ENCODE measurements around the gene ZNF480.
"Not testable (repeated sequence)": the region's sequence is repeated elsewhere in the genome, so short reads cannot be mapped to it uniquely, and the experiment has no call there.

The ZNF480 gene

GRCh38 chr19:52296773-52297600 lies at the start of gene ZNF480:
Gene ZNF480 (plus strand): TSS chr19:52297169. CDS start chr19:52300413, 3,244 bp downstream.
- peak; percentile 85 to 94 (median 90) for DNase-seq

- peak; percentile 37 to 71 (median 42) for DNase-seq
Measured at GRCh38 chr19:52248241-52248640, 48.7 kb upstream of the ZNF480 start.

GRCh38 chr19:52258426-52258825 lies 38.5 kb upstream of the ZNF480 start:
- DNase-seq: no peak

GRCh38 chr19:52265556-52265955 lies 31.4 kb upstream of the ZNF480 start:
- DNase-seq: not testable (repeated sequence)

GRCh38 chr19:52269338-52270261 lies 27.4 kb upstream of the ZNF480 start, which contains the start of gene ZNF766:
Gene ZNF766 (plus strand): TSS chr19:52269587. CDS start chr19:52269614, 27 bp downstream.
- DNase-seq: peak; percentile 92 to 97 (median 95)

- DNase-seq: peak in 1 of 3 experiments; percentile 36
Measured at GRCh38 chr19:52270266-52270885, 26.6 kb upstream of the ZNF480 start.

- no peak for DNase-seq
Measured at GRCh38 chr19:52273301-52273700, 23.7 kb upstream of the ZNF480 start.

GRCh38 chr19:52274191-52274590 lies 22.8 kb upstream of the ZNF480 start:
- no peak for DNase-seq

- DNase-seq: no peak
Measured at GRCh38 chr19:52275988-52276387, 21.0 kb upstream of the ZNF480 start.

GRCh38 chr19:52277471-52277870 lies 19.5 kb upstream of the ZNF480 start:
- no peak for DNase-seq

GRCh38 chr19:52286256-52286655 lies 10.7 kb upstream of the ZNF480 start:
- DNase-seq: no peak

- DNase-seq: no peak
Measured at GRCh38 chr19:52291781-52292180, 5.2 kb upstream of the ZNF480 start.

GRCh38 chr19:52292946-52293345 lies 4.0 kb upstream of the ZNF480 start:
- DNase-seq: not testable (repeated sequence)

- no peak for DNase-seq
Measured at GRCh38 chr19:52296400-52296772, 583 bp upstream of the ZNF480 start.

GRCh38 chr19:52297601-52298364 lies 814 bp downstream of the ZNF480 start:
- peak in 1 of 3 experiments; percentile 23 for DNase-seq

GRCh38 chr19:52307275-52307674 lies 10.3 kb downstream of the ZNF480 start:
- peak; percentile 14 to 49 (median 24) for DNase-seq

- no peak for DNase-seq
Measured at GRCh38 chr19:52322429-52322828, 25.5 kb downstream of the ZNF480 start.

GRCh38 chr19:52331757-52332156 lies 34.8 kb downstream of the ZNF480 start:
- peak in 1 of 3 experiments; percentile 2 for DNase-seq

GRCh38 chr19:52335768-52336116 lies 38.8 kb downstream of the ZNF480 start:
- DNase-seq: no peak

- DNase-seq: peak; percentile 82 to 91 (median 91)
Measured at GRCh38 chr19:52336117-52336790, 39.3 kb downstream of the ZNF480 start, which contains the start of gene ZNF610. Gene ZNF610 (plus strand): TSS chr19:52336243. CDS start chr19:52349173, 12,930 bp downstream.

GRCh38 chr19:52336791-52337381 lies 39.9 kb downstream of the ZNF480 start:
- DNase-seq: peak in 1 of 3 experiments; percentile 27
